HepG2 (cell line): ENCODE measurements around the gene TNFSF15.

Source experiments
- DMAP1 ChIP-seq: IDR thresholded peaks from 2 replicates; pipeline ENCODE4 v1.6.1; 2016
- FOXA3 ChIP-seq: IDR thresholded peaks from 2 replicates; pipeline ENCODE4 v1.6.1; 2016; ENCODE audit warnings: missing genetic modification reagents, missing compliant biosample characterization
- HIVEP1 ChIP-seq: sonication (generic); formaldehyde crosslinking; IDR thresholded peaks from 2 replicates; pipeline ENCODE4 v1.4.0; 2020; ENCODE audit warnings: mild to moderate bottlenecking, missing genetic modification reagents
- NR2C2 ChIP-seq: sonication (generic); formaldehyde crosslinking; IDR thresholded peaks from 2 replicates; pipeline ENCODE4 v1.4.0; 2020; ENCODE audit warnings: missing genetic modification reagents, mild to moderate bottlenecking, moderate library complexity, borderline replicate concordance
- SMC3 ChIP-seq: IDR thresholded peaks from 2 replicates; pipeline ENCODE4 v1.6.1; 2011; ENCODE audit warnings: low read length, improper control_type of control experiment
- SP4 ChIP-seq: sonication (generic); formaldehyde crosslinking; IDR thresholded peaks from 2 replicates; pipeline ENCODE4 v1.8.1; 2023; ENCODE audit warnings: mild to moderate bottlenecking, missing genetic modification reagents
- TGIF2 ChIP-seq: IDR thresholded peaks from 2 replicates; pipeline ENCODE4 v1.6.1; 2016; ENCODE audit warnings: control low read depth, missing compliant biosample characterization
- ZNF660 ChIP-seq: sonication (generic); formaldehyde crosslinking; IDR thresholded peaks from 2 replicates; pipeline ENCODE4 v1.5.1; 2020; ENCODE audit warnings: mild to moderate bottlenecking, low read depth, missing genetic modification reagents, borderline replicate concordance

GRCh38 chr9:114757395-114757794 is 48.4 kb downstream of the TNFSF15 start:
- TF ChIP-seq SMC3 (no peak), DMAP1 (no peak), TGIF2 (CRISPR knock-in tag) (no peak), NR2C2 (CRISPR knock-in tag) (no peak), HIVEP1 (CRISPR knock-in tag) (no peak), SP4 (CRISPR knock-in tag) (no peak), ZNF660 (CRISPR knock-in tag) (no peak), FOXA3 (CRISPR knock-in tag) (no peak)
